Common myeloid progenitor, CD34-positive (primary cell): ENCODE results near the gene NRGN.
A peak's percentile ranks its signal among the peaks of the same experiment; 100 is the strongest.

ENCODE experiments used
- CTCF ChIA-PET: fragments of 350-600 bp; sonication (Branson Sonifier 250); formaldehyde crosslinking; loops from one replicate; lab custom pipeline; 2021; ENCODE audit warnings: antibody characterized with exemption; lab: Charles Lee
- POLR2A ChIA-PET: fragments of 350-600 bp; sonication (Branson Sonifier 250); formaldehyde crosslinking; loops from one replicate; lab custom pipeline; 2021; ENCODE audit warnings: antibody characterized with exemption; lab: Charles Lee
- DNase-seq, 3 donors: peaks; one replicate each; pipeline versions ENCODE4 v3.0.0 to v3.0.0-alpha.2; 2013
- H3K27ac ChIP-seq, 2 experiments: 1 replicate in 1 of 2; 2 replicates in 1 of 2; pipeline ENCODE4 v1.7.0; 2013; ENCODE audit warnings: inconsistent platforms in 2 of 2, low read length in 2 of 2, mild to moderate bottlenecking in 2 of 2, low read depth in 1 of 2, moderate library complexity in 1 of 2; ENCODE audit not compliant: severe bottlenecking in 2 of 2, insufficient read depth in 1 of 2, poor library complexity in 1 of 2
- H3K27me3 ChIP-seq, 5 experiments: replicated peaks in 2 of 5; 1 replicate in 3 of 5; 2 replicates in 2 of 5; pipeline versions ENCODE4 v1.6.1 to v1.7.0; 2013; ENCODE audit warnings: low read length in 4 of 5, mild to moderate bottlenecking in 2 of 5, moderate library complexity in 2 of 5, inconsistent platforms in 1 of 5; ENCODE audit not compliant: insufficient read depth in 5 of 5, control insufficient read depth in 4 of 5
- H3K36me3 ChIP-seq, 4 experiments: 1 replicate in 2 of 4; 2 replicates in 2 of 4; pipeline versions ENCODE4 v1.6.1 to v1.7.0; 2013; ENCODE audit warnings: low read length in 3 of 4, control low read depth in 1 of 4, mild to moderate bottlenecking in 1 of 4; ENCODE audit not compliant: control insufficient read depth in 4 of 4, insufficient read depth in 4 of 4
- H3K4me1 ChIP-seq, 4 experiments: 1 replicate in 3 of 4; 2 replicates in 1 of 4; pipeline versions ENCODE4 v1.6.1 to v1.7.1; 2013; ENCODE audit warnings: low read length in 3 of 4, mild to moderate bottlenecking in 3 of 4, control low read depth in 1 of 4, inconsistent platforms in 1 of 4, moderate library complexity in 1 of 4; ENCODE audit not compliant: control insufficient read depth in 4 of 4, insufficient read depth in 4 of 4; ENCODE audit errors: control extremely low read depth in 1 of 4
- H3K4me3 ChIP-seq, 7 experiments: 1 replicate in 4 of 7; 2 replicates in 3 of 7; pipeline versions ENCODE4 v1.5.1 to v1.7.0; 2013; ENCODE audit warnings: mild to moderate bottlenecking in 7 of 7, low read length in 6 of 7, moderate library complexity in 6 of 7, inconsistent platforms in 2 of 7, low read depth in 2 of 7, control low read depth in 1 of 7; ENCODE audit not compliant: insufficient read depth in 4 of 7, control insufficient read depth in 1 of 7; ENCODE audit errors: extremely low read depth in 1 of 7
- H3K9me3 ChIP-seq, 5 experiments: 1 replicate in 4 of 5; 2 replicates in 1 of 5; pipeline versions ENCODE4 v1.6.1 to v1.7.1; 2013; ENCODE audit warnings: low read length in 4 of 5, mild to moderate bottlenecking in 2 of 5, inconsistent platforms in 1 of 5, low read depth in 1 of 5, moderate library complexity in 1 of 5; ENCODE audit not compliant: control insufficient read depth in 4 of 5, insufficient read depth in 2 of 5; ENCODE audit errors: control extremely low read depth in 1 of 5
- WGBS: methylation state at CpG from one replicate; pipeline ENCODE4 v1.1.5; 2013; ENCODE audit not compliant: insufficient coverage; 5-methylcytosine and 5-hydroxymethylcytosine counted together

The NRGN gene

DNA sequence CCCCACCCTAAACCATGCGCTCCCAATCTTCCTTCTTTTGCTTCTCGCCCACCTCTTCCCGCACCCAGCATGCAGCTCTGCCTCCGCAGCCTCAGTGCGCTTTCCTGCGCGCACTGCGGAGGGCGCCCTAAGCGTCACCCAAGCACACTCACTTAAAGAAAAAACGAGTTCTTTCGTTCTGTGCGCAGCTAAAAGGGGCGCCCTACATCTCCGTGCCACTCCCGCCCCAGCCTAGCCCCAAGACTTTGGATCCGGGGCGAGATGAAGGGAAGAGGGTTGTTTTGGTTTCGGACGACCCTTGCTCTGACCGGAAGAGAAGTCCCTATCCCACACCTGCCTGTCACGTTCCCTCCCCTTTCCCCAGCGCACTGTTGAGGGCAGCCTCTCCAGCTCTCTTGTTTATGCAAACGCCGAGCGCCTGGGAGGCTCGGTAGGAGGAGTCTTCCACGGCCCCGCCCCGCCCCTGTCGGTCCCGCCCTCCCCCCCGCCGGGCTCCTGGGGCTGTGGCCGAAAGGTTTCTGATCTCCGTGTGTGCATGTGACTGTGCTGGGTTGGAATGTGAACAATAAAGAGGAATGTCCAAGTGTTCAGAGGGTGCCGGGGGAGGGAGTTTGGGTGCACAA, 7.0 kb downstream of the NRGN start:
- Histone ChIP-seq H3K4me3 (peak overlapping the region; percentile 37 to 91 (median 81)), H3K27me3 (no peaks in the 10 kb centered on the region), H3K36me3 (peaks cover 0 to 9% (median 0%) of the 10 kb centered on the region in 4 experiments), H3K9me3 (no peaks in the 10 kb centered on the region), H3K4me1 (peaks cover 0 to 29% (median 13%) of the 10 kb centered on the region in 4 experiments), H3K27ac (peak overlapping the region in 1 of 2 experiments; percentile 36)
- peak; percentile 87 to 91 (median 88) for DNase-seq
- CTCF ChIA-PET = interaction anchor here (0.8 to 16.4 kb wide), 13 partner anchors 11 to 150 kb away, joined by 3 to 205 read pairs (median 4); partner anchors contain the start of genes ESAM, SIAE and VSIG2
- WGBS = 3% methylated on average over 30 of the region's 37 CpGs
- POLR2A ChIA-PET = interaction anchor here (1.0 to 1.2 kb wide), 2 partner anchors 11 to 16 kb away, joined by 3 read pairs; partner anchors contain the start of gene ESAM

DNA sequence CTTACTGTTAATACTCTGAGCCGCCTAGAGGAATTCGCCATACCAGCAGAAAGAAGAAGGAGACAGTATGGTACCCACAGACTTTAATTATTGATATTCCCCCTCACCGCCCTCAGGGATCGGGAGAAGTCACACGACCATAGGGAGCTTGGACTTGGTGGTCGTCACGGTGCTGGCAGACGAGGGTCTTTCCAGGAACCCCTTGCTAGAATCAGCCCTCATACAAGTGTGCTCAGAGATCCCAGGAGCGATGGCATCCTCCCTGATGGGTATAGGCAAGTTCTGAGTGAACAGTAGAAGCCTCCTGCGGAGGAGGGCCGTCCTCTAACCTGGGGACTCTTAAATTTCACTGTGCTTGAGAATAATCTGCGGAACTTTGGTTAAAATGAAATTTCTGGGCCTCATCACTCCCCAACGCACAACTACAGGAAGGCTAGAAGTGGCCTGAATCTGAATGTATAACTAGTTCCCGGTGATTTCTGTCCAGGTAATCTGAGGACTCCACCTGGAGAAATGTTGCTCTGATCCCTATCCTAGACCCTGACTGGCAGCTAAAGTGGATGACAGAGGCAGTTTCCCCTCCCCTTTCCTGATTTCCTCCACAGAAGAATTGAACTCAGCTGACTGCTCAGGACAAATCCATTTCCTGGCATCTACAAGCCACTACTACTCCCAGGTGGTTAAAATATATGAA, 7.8 kb downstream of the NRGN start:
- ChIA-PET CTCF (interaction anchor here (1.2 to 16.4 kb wide), 8 partner anchors 10 to 107 kb away, joined by 3 to 205 read pairs (median 5); partner anchors contain the start of genes ESAM and VSIG2), POLR2A (interaction anchor here (1.2 kb wide), 1 partner anchor 15 kb away, joined by 3 read pairs; the partner anchor contains the start of gene ESAM)
- Histone ChIP-seq H3K27ac (no peak overlapping the region), H3K27me3 (no peaks in the 10 kb centered on the region), H3K9me3 (no peaks in the 10 kb centered on the region), H3K36me3 (peaks cover 0 to 9% (median 0%) of the 10 kb centered on the region in 4 experiments), H3K4me1 (peaks cover 0 to 31% (median 12%) of the 10 kb centered on the region in 4 experiments), H3K4me3 (peak overlapping the region in 2 of 7 experiments; percentile 11 to 90)
- DNase-seq = no peak
- 95% methylated on average over 14 of the region's 14 CpGs for WGBS

DNA sequence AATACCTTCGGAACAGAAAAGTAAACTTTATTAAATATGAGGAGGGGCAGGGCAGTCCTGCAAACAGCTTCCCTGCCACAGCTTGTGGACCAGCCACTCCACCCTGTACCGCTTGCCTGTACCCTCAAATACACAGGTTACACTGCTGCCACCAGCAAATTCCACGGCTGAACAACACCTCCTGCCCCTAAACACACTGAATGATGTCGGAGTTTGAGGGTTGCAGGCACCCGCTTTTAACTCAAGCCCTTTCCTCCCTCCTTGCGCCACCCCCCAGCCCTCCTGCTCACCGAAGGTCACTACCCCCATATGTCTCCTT, 8.3 kb downstream of the NRGN start:
- no peaks in the 10 kb centered on the region for H3K27me3 ChIP-seq
- CTCF ChIA-PET = interaction anchor here (1.4 to 16.4 kb wide), 5 partner anchors 10 to 108 kb away, joined by 3 to 205 read pairs (median 9); partner anchors contain the start of genes ESAM and VSIG2
- 91% methylated on average over 5 of the region's 7 CpGs for WGBS

DNA sequence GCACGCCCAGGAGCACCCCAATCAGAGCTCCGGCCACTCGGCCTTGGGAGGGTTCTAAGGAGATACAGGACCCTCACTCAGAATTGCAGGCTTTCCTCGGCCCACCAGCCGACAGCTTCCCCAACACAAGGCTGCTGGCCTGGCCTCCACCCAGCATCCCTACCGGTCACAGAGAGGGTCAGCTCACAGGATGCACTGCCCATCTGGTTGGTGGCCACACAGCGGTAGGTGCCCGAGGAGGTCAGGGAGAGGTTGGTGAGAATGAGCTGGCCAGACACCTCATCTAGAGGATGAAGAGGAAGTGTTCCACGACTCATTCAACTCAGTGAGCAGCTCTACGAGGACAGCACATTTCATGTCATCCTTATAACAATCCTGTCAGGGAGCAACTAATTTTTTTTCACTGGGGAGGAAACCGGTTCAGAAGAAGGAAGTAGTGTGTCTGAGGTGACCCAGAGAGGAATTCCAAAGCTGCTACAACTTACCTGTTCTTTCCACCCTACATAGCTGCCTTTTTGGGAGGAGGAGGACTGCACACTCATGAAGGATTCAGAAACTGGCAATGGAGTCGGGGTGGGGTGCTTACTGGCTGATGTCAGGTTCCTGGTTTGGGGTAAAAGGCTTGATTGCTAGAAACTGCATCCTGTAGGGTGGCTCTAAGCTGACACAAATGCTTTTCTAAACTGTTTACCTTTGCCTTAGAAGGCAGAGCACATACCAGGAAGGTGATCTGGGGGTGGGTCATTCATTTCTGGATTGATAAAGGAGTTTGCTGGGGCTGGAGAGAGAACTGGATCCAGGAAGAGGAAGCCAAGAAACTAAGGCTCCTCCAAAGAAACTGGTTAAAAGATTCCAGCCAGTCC, 9.0 kb downstream of the NRGN start:
- Histone ChIP-seq H3K36me3 (peaks cover 0 to 5% (median 2%) of the 10 kb centered on the region in 4 experiments), H3K27me3 (no peaks in the 10 kb centered on the region), H3K4me1 (peaks cover 0 to 39% (median 19%) of the 10 kb centered on the region in 4 experiments), H3K9me3 (no peaks in the 10 kb centered on the region), H3K27ac (no peak overlapping the region), H3K4me3 (no peak overlapping the region)
- ChIA-PET POLR2A (interaction anchor here (0.5 kb wide), 1 partner anchor 111 kb away, joined by 3 read pairs; no protein-coding TSS in a partner anchor), CTCF (interaction anchor here (1.7 to 16.4 kb wide), 4 partner anchors 9 to 78 kb away, joined by 4 to 205 read pairs (median 22); partner anchors contain the start of genes ESAM and VSIG2)
- WGBS = 71% methylated on average over 11 of the region's 12 CpGs
- DNase-seq = no peak

More for the DNA sequence above, 8.3 kb downstream of the NRGN start:
- H3K4me3 ChIP-seq = no peak overlapping the region
- peaks cover 0 to 36% (median 16%) of the 10 kb centered on the region in 4 experiments for H3K4me1 ChIP-seq
- DNase-seq = no peak
- H3K36me3 ChIP-seq = peaks cover 0 to 5% (median 0%) of the 10 kb centered on the region in 4 experiments
- H3K9me3 ChIP-seq = no peaks in the 10 kb centered on the region
- H3K27ac ChIP-seq = no peak overlapping the region
- POLR2A ChIA-PET = interaction anchor here (0.5 kb wide), 1 partner anchor 111 kb away, joined by 3 read pairs; no protein-coding TSS in a partner anchor

DNA sequence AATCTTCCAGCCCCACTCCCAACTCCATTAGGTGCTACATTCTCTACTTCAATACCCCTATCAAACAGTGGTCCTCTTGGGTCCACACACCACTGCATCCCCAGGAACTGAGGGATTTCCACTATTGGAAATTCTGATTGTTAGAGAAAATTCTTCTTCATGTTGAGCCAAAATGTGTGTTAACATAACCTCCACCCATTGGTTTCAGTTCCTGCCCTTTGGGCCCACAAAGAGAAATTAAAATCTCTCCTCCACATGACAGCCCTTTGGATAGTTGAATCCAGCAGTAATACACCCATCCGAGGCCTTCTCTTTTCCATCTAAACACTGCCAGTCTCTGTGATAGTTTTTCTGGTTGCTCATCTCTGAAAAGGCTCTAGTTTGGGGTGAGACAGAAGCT, 10.2 kb downstream of the NRGN start:
- H3K4me3 ChIP-seq = no peak overlapping the region
- H3K4me1 ChIP-seq = peaks cover 0 to 39% (median 21%) of the 10 kb centered on the region in 4 experiments
- no CpG with 5 or more reads among the region's 1 CpG for WGBS
- no peaks in the 10 kb centered on the region for H3K27me3 ChIP-seq
- peaks cover 2 to 8% (median 7%) of the 10 kb centered on the region in 4 experiments for H3K36me3 ChIP-seq
- ChIA-PET CTCF (interaction anchor here (16.4 kb wide), 1 partner anchor 8 kb away, joined by 205 read pairs; the partner anchor contains the start of genes ESAM and VSIG2), POLR2A (no interaction called here)
- no peak overlapping the region for H3K27ac ChIP-seq
- H3K9me3 ChIP-seq = no peaks in the 10 kb centered on the region
- DNase-seq = no peak

DNA sequence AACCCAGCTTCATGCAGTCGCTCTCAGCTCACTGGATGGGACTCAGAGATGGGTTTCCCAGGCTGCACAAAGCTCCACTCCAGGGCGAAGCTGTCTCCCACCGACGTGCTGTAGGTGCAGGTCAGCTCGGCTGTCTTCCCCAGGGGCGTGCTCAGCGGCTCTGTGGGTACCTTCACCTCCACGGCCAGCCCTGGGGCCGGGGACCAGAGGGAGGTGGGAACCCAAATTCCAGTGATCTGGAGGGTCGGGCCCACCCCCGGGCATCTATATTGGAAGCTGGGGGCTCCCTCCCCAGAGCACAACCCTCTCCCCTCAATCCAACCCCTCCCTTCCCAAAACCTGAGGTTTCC, 11.6 kb downstream of the NRGN start:
- 98% methylated on average over 7 of the region's 11 CpGs for WGBS
- Histone ChIP-seq H3K27me3 (no peaks in the 10 kb centered on the region), H3K36me3 (peaks cover 3 to 8% (median 7%) of the 10 kb centered on the region in 4 experiments)

More for the DNA sequence above, 11.6 kb downstream of the NRGN start:
- DNase-seq = no peak
- Histone ChIP-seq H3K9me3 (no peaks in the 10 kb centered on the region), H3K4me1 (peaks cover 0 to 30% (median 18%) of the 10 kb centered on the region in 4 experiments), H3K4me3 (no peak overlapping the region), H3K27ac (no peak overlapping the region)
- CTCF ChIA-PET = interaction anchor here (1.3 to 16.4 kb wide), 4 partner anchors 6 to 82 kb away, joined by 3 to 205 read pairs (median 106); partner anchors contain the start of genes ESAM, NRGN and VSIG2
- POLR2A ChIA-PET = no interaction called here
